ENCODE data around the gene PLBD2.

Gene PLBD2

GRCh38 chr12:113328368-113328889 is 30.0 kb upstream of the PLBD2 start:
- Histone ChIP-seq H2AK5ac (ENCODE audit: low read depth, low read length) (no peak overlapping the region), H2BK15ac (ENCODE audit: low read length) (no peak overlapping the region), H4K91ac (ENCODE audit: low read depth, low read length, poor library complexity) (no peak overlapping the region), H3K36me3 (replicated peaks in 1 of 2; ENCODE audit: control insufficient read depth in 2 of 2, insufficient read depth in 2 of 2, low read length in 2 of 2) (no peaks in the 10 kb centered on the region), H3K27ac (replicated peaks; ENCODE audit: low read length) (no peak overlapping the region), H3K14ac (ENCODE audit: low read length) (no peak overlapping the region), H3K9ac (ENCODE audit: low read depth, low read length, poor library complexity) (no peak overlapping the region), H3K4me2 (ENCODE audit: insufficient read depth, low read length, poor library complexity, severe bottlenecking) (no peak overlapping the region), H3K4ac (ENCODE audit: low read length) (no peak overlapping the region), H2BK120ac (ENCODE audit: low read depth, low read length) (no peak overlapping the region), H2AFZ (ENCODE audit: low read length) (no peak overlapping the region), H3K4me3 (ENCODE audit: low read length in 2 of 2) (no peak overlapping the region), H3K18ac (ENCODE audit: low read length) (no peak overlapping the region), H3K23ac (ENCODE audit: low read depth, low read length, poor library complexity) (no peak overlapping the region), H2BK12ac (ENCODE audit: low read length) (no peak overlapping the region), H3K9me3 (replicated peaks in 1 of 2; ENCODE audit: control insufficient read depth in 2 of 2, insufficient read depth in 1 of 2, low read depth in 1 of 2, low read length in 2 of 2) (peaks cover 0 to 2% of the 10 kb centered on the region in 2 donors), H3K4me1 (ENCODE audit: control insufficient read depth in 2 of 2, insufficient read depth in 1 of 2, low read depth in 1 of 2, low read length in 2 of 2) (no peaks in the 10 kb centered on the region), H2BK5ac (ENCODE audit: low read length) (no peak overlapping the region), H4K8ac (ENCODE audit: low read depth, low read length) (no peak overlapping the region), H3K27me3 (ENCODE audit: control insufficient read depth in 3 of 3, insufficient read depth in 3 of 3, low read depth in 1 of 3, low read length in 3 of 3) (no peaks in the 10 kb centered on the region), H3K79me1 (ENCODE audit: low read depth, low read length) (no peaks in the 10 kb centered on the region)
- no CpG with 5 or more reads among the region's 5 CpGs for WGBS, 2 donors (ENCODE audit: extremely low coverage in 2 of 2, insufficient read length in 2 of 2, insufficient replicate concordance in 1 of 2)
- DNase-seq (ENCODE audit: low spot score), result no peak

GRCh38 chr12:113329022-113329790 is 29.2 kb upstream of the PLBD2 start:
- no peaks in the 10 kb centered on the region for H3K79me1 ChIP-seq (ENCODE audit: low read depth, low read length)
- peaks cover 0 to 2% of the 10 kb centered on the region in 2 donors for H3K9me3 ChIP-seq (replicated peaks in 1 of 2; ENCODE audit: control insufficient read depth in 2 of 2, insufficient read depth in 1 of 2, low read depth in 1 of 2, low read length in 2 of 2)
- no peak overlapping the region for H3K9ac ChIP-seq (ENCODE audit: low read depth, low read length, poor library complexity)
- H2AFZ ChIP-seq (ENCODE audit: low read length), result no peak overlapping the region
- no peak overlapping the region for H3K27ac ChIP-seq (replicated peaks; ENCODE audit: low read length)
- no peak overlapping the region for H2BK15ac ChIP-seq (ENCODE audit: low read length)
- H2BK120ac ChIP-seq (ENCODE audit: low read depth, low read length), result no peak overlapping the region
- no peak overlapping the region for H3K14ac ChIP-seq (ENCODE audit: low read length)
- H4K91ac ChIP-seq (ENCODE audit: low read depth, low read length, poor library complexity), result no peak overlapping the region
- H3K4ac ChIP-seq (ENCODE audit: low read length), result no peak overlapping the region
- H3K4me2 ChIP-seq (ENCODE audit: insufficient read depth, low read length, poor library complexity, severe bottlenecking), result no peak overlapping the region
- peak overlapping the region; percentile 54 for H2BK5ac ChIP-seq (ENCODE audit: low read length)
- no peak overlapping the region for H2AK5ac ChIP-seq (ENCODE audit: low read depth, low read length)
- H3K4me3 ChIP-seq (ENCODE audit: low read length in 2 of 2), result no peak overlapping the region
- no peaks in the 10 kb centered on the region for H3K36me3 ChIP-seq (replicated peaks in 1 of 2; ENCODE audit: control insufficient read depth in 2 of 2, insufficient read depth in 2 of 2, low read length in 2 of 2)
- H3K4me1 ChIP-seq (ENCODE audit: control insufficient read depth in 2 of 2, insufficient read depth in 1 of 2, low read depth in 1 of 2, low read length in 2 of 2), result no peaks in the 10 kb centered on the region
- H3K23ac ChIP-seq (ENCODE audit: low read depth, low read length, poor library complexity), result no peak overlapping the region
- no peak overlapping the region for H4K8ac ChIP-seq (ENCODE audit: low read depth, low read length)
- H2BK12ac ChIP-seq (ENCODE audit: low read length), result no peak overlapping the region
- peak overlapping the region; percentile 72 for H3K18ac ChIP-seq (ENCODE audit: low read length)
- no CpG with 5 or more reads among the region's 9 CpGs for whole genome bisulfite sequencing, 2 donors (ENCODE audit: extremely low coverage in 2 of 2, insufficient read length in 2 of 2, insufficient replicate concordance in 1 of 2)
- peaks cover 0 to 5% (median 0%) of the 10 kb centered on the region in 3 experiments for H3K27me3 ChIP-seq (ENCODE audit: control insufficient read depth in 3 of 3, insufficient read depth in 3 of 3, low read depth in 1 of 3, low read length in 3 of 3)
- DNase-seq (ENCODE audit: low spot score), result no peak

GRCh38 chr12:113329791-113330417 is 28.5 kb upstream of the PLBD2 start:
- no peak overlapping the region for H3K4me2 ChIP-seq (ENCODE audit: insufficient read depth, low read length, poor library complexity, severe bottlenecking)
- DNase-seq (ENCODE audit: low spot score), result no peak
- peaks cover 0 to 10% (median 2%) of the 10 kb centered on the region in 3 experiments for H3K27me3 ChIP-seq (ENCODE audit: control insufficient read depth in 3 of 3, insufficient read depth in 3 of 3, low read depth in 1 of 3, low read length in 3 of 3)
- H4K8ac ChIP-seq (ENCODE audit: low read depth, low read length), result no peak overlapping the region
- no peak overlapping the region for H2AFZ ChIP-seq (ENCODE audit: low read length)
- H3K79me1 ChIP-seq (ENCODE audit: low read depth, low read length), result no peaks in the 10 kb centered on the region
- no peak overlapping the region for H3K27ac ChIP-seq (replicated peaks; ENCODE audit: low read length)
- H3K18ac ChIP-seq (ENCODE audit: low read length), result no peak overlapping the region
- no peak overlapping the region for H3K23ac ChIP-seq (ENCODE audit: low read depth, low read length, poor library complexity)
- H2BK120ac ChIP-seq (ENCODE audit: low read depth, low read length), result no peak overlapping the region
- no peak overlapping the region for H3K14ac ChIP-seq (ENCODE audit: low read length)
- H2BK15ac ChIP-seq (ENCODE audit: low read length), result no peak overlapping the region
- H2BK12ac ChIP-seq (ENCODE audit: low read length), result no peak overlapping the region
- no peak overlapping the region for H2AK5ac ChIP-seq (ENCODE audit: low read depth, low read length)
- no peak overlapping the region for H3K9ac ChIP-seq (ENCODE audit: low read depth, low read length, poor library complexity)
- H3K4me1 ChIP-seq (ENCODE audit: control insufficient read depth in 2 of 2, insufficient read depth in 1 of 2, low read depth in 1 of 2, low read length in 2 of 2), result peaks cover 2% of the 10 kb centered on the region in 2 donors
- peak overlapping the region; percentile 54 for H2BK5ac ChIP-seq (ENCODE audit: low read length)
- H3K9me3 ChIP-seq (replicated peaks in 1 of 2; ENCODE audit: control insufficient read depth in 2 of 2, insufficient read depth in 1 of 2, low read depth in 1 of 2, low read length in 2 of 2), result peaks cover 0 to 2% of the 10 kb centered on the region in 2 donors
- no CpG with 5 or more reads among the region's 1 CpG for WGBS, 2 donors (ENCODE audit: extremely low coverage in 2 of 2, insufficient read length in 2 of 2, insufficient replicate concordance in 1 of 2)
- no peak overlapping the region for H3K4ac ChIP-seq (ENCODE audit: low read length)
- H3K4me3 ChIP-seq (ENCODE audit: low read length in 2 of 2), result no peak overlapping the region
- H3K36me3 ChIP-seq (replicated peaks in 1 of 2; ENCODE audit: control insufficient read depth in 2 of 2, insufficient read depth in 2 of 2, low read length in 2 of 2), result no peaks in the 10 kb centered on the region
- H4K91ac ChIP-seq (ENCODE audit: low read depth, low read length, poor library complexity), result no peak overlapping the region

GRCh38 chr12:113330505-113330904 is 27.9 kb upstream of the PLBD2 start:
- Histone ChIP-seq H3K23ac (ENCODE audit: low read depth, low read length, poor library complexity) (no peak overlapping the region), H3K36me3 (replicated peaks in 1 of 2; ENCODE audit: control insufficient read depth in 2 of 2, insufficient read depth in 2 of 2, low read length in 2 of 2) (no peaks in the 10 kb centered on the region), H4K91ac (ENCODE audit: low read depth, low read length, poor library complexity) (no peak overlapping the region), H2BK15ac (ENCODE audit: low read length) (no peak overlapping the region), H3K9ac (ENCODE audit: low read depth, low read length, poor library complexity) (no peak overlapping the region), H3K4me2 (ENCODE audit: insufficient read depth, low read length, poor library complexity, severe bottlenecking) (no peak overlapping the region), H2BK120ac (ENCODE audit: low read depth, low read length) (no peak overlapping the region), H4K8ac (ENCODE audit: low read depth, low read length) (no peak overlapping the region), H2AFZ (ENCODE audit: low read length) (no peak overlapping the region), H3K27ac (replicated peaks; ENCODE audit: low read length) (no peak overlapping the region), H3K14ac (ENCODE audit: low read length) (no peak overlapping the region), H2AK5ac (ENCODE audit: low read depth, low read length) (no peak overlapping the region), H3K18ac (ENCODE audit: low read length) (no peak overlapping the region), H3K27me3 (ENCODE audit: control insufficient read depth in 3 of 3, insufficient read depth in 3 of 3, low read depth in 1 of 3, low read length in 3 of 3) (peaks cover 0 to 10% (median 2%) of the 10 kb centered on the region in 3 experiments), H2BK12ac (ENCODE audit: low read length) (no peak overlapping the region), H3K4me3 (ENCODE audit: low read length in 2 of 2) (no peak overlapping the region), H3K4me1 (ENCODE audit: control insufficient read depth in 2 of 2, insufficient read depth in 1 of 2, low read depth in 1 of 2, low read length in 2 of 2) (peaks cover 2 to 3% of the 10 kb centered on the region in 2 donors), H3K4ac (ENCODE audit: low read length) (no peak overlapping the region), H3K79me1 (ENCODE audit: low read depth, low read length) (no peaks in the 10 kb centered on the region), H3K9me3 (replicated peaks in 1 of 2; ENCODE audit: control insufficient read depth in 2 of 2, insufficient read depth in 1 of 2, low read depth in 1 of 2, low read length in 2 of 2) (peaks cover 0 to 2% of the 10 kb centered on the region in 2 donors), H2BK5ac (ENCODE audit: low read length) (no peak overlapping the region)
- WGBS, 2 donors (ENCODE audit: extremely low coverage in 2 of 2, insufficient read length in 2 of 2, insufficient replicate concordance in 1 of 2), result no CpG with 5 or more reads among the region's 2 CpGs
- DNase-seq (ENCODE audit: low spot score), result no peak

Data from neuronal stem cell (in vitro differentiated cells).